ENCODE data around the gene GPR65.

The GPR65 gene

DNA sequence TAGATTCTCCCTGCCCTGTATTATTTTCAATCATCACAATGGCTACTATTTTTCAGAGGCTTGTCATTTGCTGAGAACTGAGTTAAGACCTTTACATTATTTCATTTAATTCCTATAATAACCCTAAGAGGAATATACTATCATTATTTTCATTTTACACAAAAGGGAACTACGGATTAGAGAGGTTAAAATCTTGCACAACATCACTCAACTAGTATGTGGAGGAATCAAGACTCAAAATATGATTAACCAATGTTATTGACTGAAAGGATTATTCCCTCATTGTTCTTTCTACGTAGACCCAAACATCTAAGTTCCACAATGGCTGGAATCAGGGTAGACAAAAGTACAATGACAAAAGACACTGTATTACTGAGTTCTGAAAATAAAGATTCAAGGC, 45.0 kb downstream of the GPR65 start:
- DNase-seq (ENCODE audit: low read depth): no peak
- in situ Hi-C loops (cut with HindIII; ENCODE audit: low sequenced_read_pairs): no loop called here
- no peak overlapping the region for H3K4me3 ChIP-seq (ENCODE audit: low read depth, low read length)
- TF ChIP-seq, protein P1, sequence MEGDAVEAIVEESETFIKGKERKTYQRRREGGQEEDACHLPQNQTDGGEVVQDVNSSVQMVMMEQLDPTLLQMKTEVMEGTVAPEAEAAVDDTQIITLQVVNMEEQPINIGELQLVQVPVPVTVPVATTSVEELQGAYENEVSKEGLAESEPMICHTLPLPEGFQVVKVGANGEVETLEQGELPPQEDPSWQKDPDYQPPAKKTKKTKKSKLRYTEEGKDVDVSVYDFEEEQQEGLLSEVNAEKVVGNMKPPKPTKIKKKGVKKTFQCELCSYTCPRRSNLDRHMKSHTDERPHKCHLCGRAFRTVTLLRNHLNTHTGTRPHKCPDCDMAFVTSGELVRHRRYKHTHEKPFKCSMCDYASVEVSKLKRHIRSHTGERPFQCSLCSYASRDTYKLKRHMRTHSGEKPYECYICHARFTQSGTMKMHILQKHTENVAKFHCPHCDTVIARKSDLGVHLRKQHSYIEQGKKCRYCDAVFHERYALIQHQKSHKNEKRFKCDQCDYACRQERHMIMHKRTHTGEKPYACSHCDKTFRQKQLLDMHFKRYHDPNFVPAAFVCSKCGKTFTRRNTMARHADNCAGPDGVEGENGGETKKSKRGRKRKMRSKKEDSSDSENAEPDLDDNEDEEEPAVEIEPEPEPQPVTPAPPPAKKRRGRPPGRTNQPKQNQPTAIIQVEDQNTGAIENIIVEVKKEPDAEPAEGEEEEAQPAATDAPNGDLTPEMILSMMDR (IDR thresholded peaks at IDR 0.05; ENCODE audit: low read depth, low read length, missing control alignments): no peak

DNA sequence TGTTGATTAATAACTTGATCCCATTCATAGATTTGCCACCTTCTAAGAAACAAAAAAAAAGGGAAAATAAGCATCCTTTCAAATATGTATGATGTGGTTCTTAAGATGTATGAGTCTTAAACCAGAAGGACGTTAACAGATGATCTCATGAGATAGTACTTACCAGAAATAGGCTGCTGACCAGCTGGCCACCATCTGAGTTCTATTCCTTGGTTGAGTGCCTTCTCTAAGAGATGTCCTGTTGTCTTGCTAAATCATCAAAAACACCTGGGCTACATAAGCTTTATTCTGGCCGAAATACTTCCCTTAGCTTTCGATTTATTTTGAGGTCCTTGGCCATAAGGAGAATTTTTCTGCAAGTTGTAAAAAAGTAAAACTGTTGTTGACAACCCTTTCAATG, 55.6 kb downstream of the GPR65 start:
- DNase-seq (ENCODE audit: low read depth): no peak
- TF ChIP-seq, protein P1 (IDR thresholded peaks at IDR 0.05; ENCODE audit: low read depth, low read length, missing control alignments): no peak
- in situ Hi-C loops (cut with HindIII; ENCODE audit: low sequenced_read_pairs): no loop called here
- no peak overlapping the region for H3K4me3 ChIP-seq (ENCODE audit: low read depth, low read length)

DNA sequence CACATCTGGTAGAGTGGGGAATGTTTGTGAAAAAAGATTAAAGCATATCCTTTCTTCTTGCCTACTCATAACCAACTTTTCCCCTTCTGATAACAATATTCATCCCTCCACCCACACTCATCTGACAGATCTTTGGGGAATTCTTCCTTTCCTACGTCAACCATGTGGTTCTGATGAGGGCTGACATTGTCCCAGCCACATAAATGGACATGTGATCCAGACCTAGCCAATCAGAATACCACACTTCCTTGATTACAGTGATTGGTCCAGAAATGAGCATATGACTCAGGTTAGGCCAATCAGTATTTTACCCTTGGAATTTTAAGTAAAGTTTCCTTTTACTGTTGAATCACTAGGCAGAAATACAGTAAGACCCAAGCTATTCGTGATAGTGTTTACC, 58.9 kb downstream of the GPR65 start:
- in situ Hi-C loops (cut with HindIII; ENCODE audit: low sequenced_read_pairs): no loop called here
- TF ChIP-seq, protein P1 (IDR thresholded peaks at IDR 0.05; ENCODE audit: low read depth, low read length, missing control alignments): no peak
- DNase-seq (ENCODE audit: low read depth): no peak
- no peak overlapping the region for H3K4me3 ChIP-seq (ENCODE audit: low read depth, low read length)

All from astrocyte of the cerebellum (primary cell).